Skeletal muscle tissue (tissue), 4 donors: Measurements from ENCODE around the gene C1QL1. TPM values are rescaled to one million over a fixed set of nuclear protein-coding genes. Genes with fewer than 3 reads are reported as not detected.

Source experiments
- H3K27ac ChIP-seq: one replicate; pipeline ENCODE4 v1.7.0; 2013; ENCODE audit warnings: mild to moderate bottlenecking, low read depth, low read length, inconsistent platforms
- H3K27me3 ChIP-seq, 3 donors: one replicate each; pipeline ENCODE4 v1.7.0; 2013; ENCODE audit warnings: low read length in 3 of 3; ENCODE audit not compliant: control insufficient read depth in 3 of 3, insufficient read depth in 3 of 3
- H3K36me3 ChIP-seq, 3 donors: one replicate each; pipeline ENCODE4 v1.7.0; 2013; ENCODE audit warnings: low read length in 3 of 3; ENCODE audit not compliant: control insufficient read depth in 3 of 3, insufficient read depth in 3 of 3
- H3K4me1 ChIP-seq, 3 donors: one replicate each; pipeline ENCODE4 v1.7.0; 2013; ENCODE audit warnings: low read length in 3 of 3, mild to moderate bottlenecking in 3 of 3; ENCODE audit not compliant: control insufficient read depth in 3 of 3, insufficient read depth in 3 of 3
- H3K4me3 ChIP-seq, 3 donors: one replicate each; pipeline ENCODE4 v1.7.0; 2013; ENCODE audit warnings: low read length in 3 of 3
- H3K9ac ChIP-seq, 3 donors: one replicate each; pipeline ENCODE4 v1.7.0; 2013; ENCODE audit warnings: low read length in 3 of 3, mild to moderate bottlenecking in 3 of 3, moderate library complexity in 2 of 3, low read depth in 1 of 3
- H3K9me3 ChIP-seq, 3 donors: one replicate each; pipeline ENCODE4 v1.7.0; 2013; ENCODE audit warnings: low read length in 3 of 3; ENCODE audit not compliant: control insufficient read depth in 3 of 3
- total RNA-seq: library from RNA; depleted of rRNA; stranded (reverse); fragments of >200 nt; gene quantifications from one replicate; pipeline ENCODE4 v1.2.3, GENCODE V29; 2014
- donor health status: Osteomylitis.

C1QL1 gene
- total RNA-seq, 1 donor from 2014 or later = 1.0 TPM

DNA sequence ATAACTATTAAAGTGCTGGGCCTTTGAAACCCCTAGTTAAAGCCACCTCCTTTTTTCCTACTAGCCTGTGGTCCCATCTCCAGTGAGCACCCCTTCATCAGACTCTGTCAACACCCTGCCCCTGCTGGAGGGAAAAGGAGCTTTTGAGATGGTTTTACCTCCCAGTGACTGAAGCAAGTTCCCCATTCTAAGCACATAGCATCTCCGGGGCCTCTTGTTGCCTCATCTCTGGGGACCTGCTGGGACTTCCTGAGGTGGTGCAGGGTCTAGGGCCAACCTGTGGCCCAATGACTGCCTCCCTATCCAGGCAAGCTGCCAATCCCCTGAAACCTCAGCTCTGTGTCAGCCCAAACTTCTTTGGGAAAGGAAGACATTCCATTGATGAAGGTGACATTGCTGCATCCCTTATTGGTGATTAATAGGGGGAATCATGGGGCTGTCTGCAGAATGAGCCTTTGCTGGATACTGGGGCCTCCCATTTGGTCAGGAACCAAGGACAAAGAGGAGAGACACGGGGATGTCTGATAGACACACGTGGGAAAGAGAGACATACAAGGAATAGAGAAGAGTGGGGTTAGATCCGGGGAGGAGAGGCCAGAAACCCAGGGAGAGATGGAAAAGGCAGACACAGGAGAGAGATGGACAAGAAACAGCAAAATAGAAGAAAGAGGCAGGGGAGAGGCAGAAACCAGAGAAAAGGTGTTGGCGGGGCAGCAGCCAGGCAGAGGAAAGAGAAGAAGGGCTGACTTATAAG is 2.4 kb downstream of the C1QL1 start:
- H3K4me3 ChIP-seq = no peak overlapping the region
- H3K9ac ChIP-seq = no peak overlapping the region
- peaks cover 11 to 22% (median 22%) of the 10 kb centered on the region in 3 donors for H3K4me1 ChIP-seq
- H3K27me3 ChIP-seq = peaks cover 57 to 76% (median 59%) of the 10 kb centered on the region in 3 donors
- H3K36me3 ChIP-seq = no peaks in the 10 kb centered on the region
- H3K27ac ChIP-seq = no peak overlapping the region
- H3K9me3 ChIP-seq = no peaks in the 10 kb centered on the region

DNA sequence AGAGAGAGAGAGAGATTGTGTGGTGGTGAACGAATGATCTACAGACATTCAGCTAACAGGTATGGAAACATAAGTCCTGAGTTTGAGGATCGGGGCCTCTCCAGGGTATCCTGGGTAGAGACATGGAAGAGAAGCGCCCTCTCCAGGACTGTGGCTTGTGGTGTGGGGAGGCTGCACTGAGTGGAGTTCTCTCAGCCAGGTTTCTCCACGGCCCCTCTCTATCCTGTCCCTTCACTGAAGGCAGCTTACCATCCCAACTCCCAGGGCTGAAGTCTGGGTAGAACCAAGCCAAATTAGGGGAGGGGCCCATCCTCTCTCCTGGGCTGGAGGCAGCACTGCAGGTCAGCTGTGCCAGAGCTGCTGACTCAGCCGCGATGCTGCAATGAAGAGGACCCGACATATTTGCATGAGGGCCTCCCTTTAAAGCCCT is 6.2 kb downstream of the C1QL1 start:
- Histone ChIP-seq H3K4me3 (no peak overlapping the region), H3K9me3 (no peaks in the 10 kb centered on the region), H3K27ac (no peak overlapping the region), H3K36me3 (no peaks in the 10 kb centered on the region), H3K4me1 (peaks cover 2 to 5% (median 3%) of the 10 kb centered on the region in 3 donors), H3K9ac (no peak overlapping the region), H3K27me3 (peaks cover 55 to 68% (median 59%) of the 10 kb centered on the region in 3 donors)

DNA sequence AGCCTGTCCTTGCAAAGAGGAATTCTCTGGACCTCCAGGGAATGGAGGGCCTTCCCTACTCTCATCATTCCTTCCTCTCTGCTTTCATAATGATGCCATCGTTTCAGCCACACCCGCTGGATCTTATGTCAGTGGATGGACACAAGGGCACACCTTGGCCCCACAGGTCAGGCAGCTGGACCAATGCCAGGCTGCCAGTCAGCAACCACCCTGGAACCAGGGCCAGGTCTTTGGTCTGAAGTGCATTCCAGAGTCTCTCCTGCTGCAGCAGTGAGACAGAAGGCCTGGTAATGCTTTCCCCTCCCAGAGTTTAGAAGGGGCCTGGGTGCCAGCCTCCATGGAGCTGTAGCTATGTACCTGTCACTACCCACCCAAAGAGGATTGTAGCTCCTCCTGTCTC is 7.4 kb downstream of the C1QL1 start:
- Histone ChIP-seq H3K4me3 (no peak overlapping the region), H3K27ac (no peak overlapping the region), H3K4me1 (peaks cover 0 to 2% (median 0%) of the 10 kb centered on the region in 3 donors), H3K36me3 (no peaks in the 10 kb centered on the region), H3K9ac (no peak overlapping the region), H3K27me3 (peaks cover 53 to 66% (median 53%) of the 10 kb centered on the region in 3 donors), H3K9me3 (no peaks in the 10 kb centered on the region)

DNA sequence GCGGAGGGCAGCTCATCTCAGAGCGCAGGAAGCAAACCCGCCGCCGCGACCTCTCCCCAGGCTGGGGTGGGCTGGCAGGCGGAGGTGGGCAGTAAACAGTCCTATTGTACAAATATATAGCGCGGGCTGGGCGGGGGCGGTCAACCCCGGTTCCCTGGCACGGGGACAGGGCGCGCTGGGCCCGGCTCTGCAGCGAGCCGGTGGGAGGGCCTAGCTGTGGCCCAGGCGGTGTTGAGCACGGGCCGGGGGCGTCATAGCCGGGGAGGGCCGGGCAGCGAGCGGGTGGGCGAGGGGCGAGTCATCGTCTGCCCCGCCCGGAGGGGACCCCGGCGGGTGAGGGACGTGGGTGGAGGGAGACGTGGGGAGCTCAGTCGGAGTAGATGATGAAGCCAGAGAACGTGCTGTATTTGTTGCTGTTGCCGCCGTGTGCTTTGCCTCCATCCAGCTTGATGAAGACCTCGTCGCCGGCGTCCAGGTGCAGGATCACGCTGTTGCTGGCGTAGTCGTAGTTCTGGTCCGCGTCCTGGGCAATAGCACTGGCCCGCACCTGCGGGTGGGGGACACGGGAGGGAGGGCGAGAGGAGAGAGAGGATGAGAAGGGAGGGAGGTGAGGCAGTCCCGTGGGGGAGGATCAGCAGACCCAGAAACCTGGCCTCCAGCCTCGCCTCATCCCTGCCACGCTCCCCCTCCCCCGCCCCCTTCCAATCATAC is 8.1 kb downstream of the C1QL1 start:
- no peak overlapping the region for H3K9ac ChIP-seq
- peaks cover 47 to 65% (median 50%) of the 10 kb centered on the region in 3 donors for H3K27me3 ChIP-seq
- no peak overlapping the region for H3K27ac ChIP-seq
- H3K4me3 ChIP-seq = no peak overlapping the region
- H3K4me1 ChIP-seq = peaks cover 0 to 2% (median 0%) of the 10 kb centered on the region in 3 donors
- no peaks in the 10 kb centered on the region for H3K36me3 ChIP-seq
- H3K9me3 ChIP-seq = no peaks in the 10 kb centered on the region

DNA sequence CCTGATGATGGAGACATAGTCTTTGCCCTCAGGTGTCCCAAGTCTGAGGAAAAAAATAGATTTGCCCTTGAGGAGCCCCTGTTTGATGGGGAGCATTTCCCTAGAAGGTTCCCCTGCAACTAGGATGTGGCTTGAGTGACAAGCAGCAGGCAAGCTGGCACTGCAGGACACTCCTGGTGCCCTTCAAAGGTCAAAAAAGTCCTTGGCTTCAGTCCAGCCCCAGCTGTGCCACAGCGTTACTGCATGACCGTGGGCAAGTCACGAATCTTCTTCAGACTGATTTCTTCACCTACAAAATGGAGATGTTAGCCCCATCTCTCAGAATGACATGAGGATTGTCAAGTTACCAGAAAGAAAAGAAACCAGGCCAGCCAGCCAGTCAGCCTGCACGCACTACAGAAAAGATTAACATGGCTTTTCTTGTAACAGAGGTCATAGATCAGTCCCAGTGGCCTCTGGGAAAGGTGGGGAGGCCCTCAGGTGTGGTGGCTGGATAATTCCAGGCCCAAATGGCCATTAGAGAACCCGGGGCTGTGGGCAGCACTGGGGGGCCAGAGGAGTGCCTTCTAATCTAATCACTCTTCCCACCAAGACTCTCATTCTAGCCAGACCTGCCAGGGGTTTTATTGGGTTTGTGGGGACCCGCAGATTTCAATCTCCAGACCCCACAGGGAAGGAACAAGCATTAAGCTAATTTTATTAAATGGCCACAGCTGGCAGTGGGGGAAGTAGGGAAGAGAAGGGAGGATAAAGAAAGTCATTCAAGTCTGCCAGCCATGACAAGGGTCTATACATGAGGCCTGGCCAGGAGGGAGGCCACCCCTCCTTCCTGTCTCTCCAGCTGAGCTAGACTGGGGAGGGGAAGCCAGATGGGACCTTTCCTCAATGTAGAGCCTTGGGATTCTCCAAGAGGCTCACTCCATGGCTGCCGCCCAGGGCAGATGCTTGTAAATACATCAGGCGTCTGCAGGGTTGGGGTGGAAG is 10.8 kb downstream of the C1QL1 start:
- Histone ChIP-seq H3K27me3 (peaks cover 31 to 45% (median 32%) of the 10 kb centered on the region in 3 donors), H3K4me1 (peaks cover 0 to 2% (median 0%) of the 10 kb centered on the region in 3 donors), H3K9me3 (no peaks in the 10 kb centered on the region), H3K9ac (no peak overlapping the region), H3K36me3 (no peaks in the 10 kb centered on the region), H3K4me3 (no peak overlapping the region), H3K27ac (no peak overlapping the region)

DNA sequence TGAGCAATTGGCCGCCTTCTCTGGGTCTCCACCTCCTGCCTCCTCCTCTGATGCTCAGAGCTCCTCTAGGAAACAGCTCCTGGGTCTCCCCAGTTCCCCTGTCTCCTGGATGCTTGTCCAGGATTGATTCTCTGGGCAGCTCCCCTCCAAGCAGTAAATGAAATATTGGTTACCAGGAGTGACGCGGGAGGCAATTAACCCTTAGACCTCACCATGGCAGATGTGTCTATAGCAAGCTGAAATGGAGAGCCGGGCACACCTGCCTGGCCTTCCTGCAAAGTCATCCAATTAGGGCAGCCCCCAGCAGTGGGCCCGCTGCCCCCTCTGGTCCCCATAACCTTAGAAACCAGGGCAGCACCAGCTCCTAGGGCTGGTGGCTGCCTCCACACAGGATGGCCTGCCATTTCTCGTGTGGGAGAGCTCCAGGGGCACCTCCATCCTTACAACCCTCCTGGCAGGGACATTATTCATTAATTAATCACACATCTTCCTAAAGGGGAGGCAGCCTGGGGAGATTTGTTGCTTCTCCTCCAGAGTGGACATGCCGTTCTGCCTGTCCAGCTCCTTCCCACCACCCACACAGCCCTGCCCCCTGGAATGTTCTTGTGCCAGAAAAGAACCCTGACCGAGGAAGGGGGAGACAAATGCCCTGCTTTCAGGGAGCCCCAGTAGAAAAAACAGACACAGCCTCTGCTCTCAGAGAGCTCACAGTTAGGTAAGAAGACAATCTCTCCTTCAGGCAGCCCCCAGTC is 12.3 kb downstream of the C1QL1 start:
- Histone ChIP-seq H3K36me3 (no peaks in the 10 kb centered on the region), H3K9me3 (no peaks in the 10 kb centered on the region), H3K9ac (no peak overlapping the region), H3K27ac (no peak overlapping the region), H3K4me1 (peaks cover 0 to 2% (median 0%) of the 10 kb centered on the region in 3 donors), H3K4me3 (no peak overlapping the region), H3K27me3 (peaks cover 26 to 42% (median 27%) of the 10 kb centered on the region in 3 donors)

DNA sequence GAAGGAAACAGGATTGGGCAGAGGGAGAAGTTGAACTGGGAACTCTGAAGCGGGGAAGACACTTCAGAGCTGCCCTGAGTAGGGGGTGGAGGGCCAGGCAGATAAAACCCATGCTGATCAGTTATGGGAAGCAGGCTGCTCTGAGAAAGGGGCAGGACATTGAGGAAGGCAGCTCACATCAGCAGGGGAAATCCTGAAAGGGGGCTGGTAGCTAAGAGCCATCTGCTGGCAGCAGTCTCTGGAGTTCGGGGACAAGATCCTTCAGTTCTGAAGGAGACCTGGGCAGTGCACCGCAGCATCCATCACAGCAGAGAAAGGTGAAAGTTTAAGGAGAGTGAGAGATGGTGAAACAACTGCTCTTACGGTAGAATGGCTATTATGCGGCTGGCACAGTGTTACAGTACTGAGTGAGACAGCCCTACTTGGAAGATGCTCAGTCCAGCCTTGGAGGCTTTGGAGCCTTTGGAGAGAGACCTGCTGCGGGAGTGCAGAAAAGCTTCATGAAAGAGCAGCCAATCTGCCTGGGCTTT is 15.1 kb downstream of the C1QL1 start:
- H3K27ac ChIP-seq = no peak overlapping the region
- H3K27me3 ChIP-seq = peaks cover 10 to 25% (median 11%) of the 10 kb centered on the region in 3 donors
- no peak overlapping the region for H3K9ac ChIP-seq
- H3K36me3 ChIP-seq = no peaks in the 10 kb centered on the region
- no peak overlapping the region for H3K4me3 ChIP-seq
- peaks cover 2 to 4% (median 4%) of the 10 kb centered on the region in 3 donors for H3K4me1 ChIP-seq
- H3K9me3 ChIP-seq = no peaks in the 10 kb centered on the region

DNA sequence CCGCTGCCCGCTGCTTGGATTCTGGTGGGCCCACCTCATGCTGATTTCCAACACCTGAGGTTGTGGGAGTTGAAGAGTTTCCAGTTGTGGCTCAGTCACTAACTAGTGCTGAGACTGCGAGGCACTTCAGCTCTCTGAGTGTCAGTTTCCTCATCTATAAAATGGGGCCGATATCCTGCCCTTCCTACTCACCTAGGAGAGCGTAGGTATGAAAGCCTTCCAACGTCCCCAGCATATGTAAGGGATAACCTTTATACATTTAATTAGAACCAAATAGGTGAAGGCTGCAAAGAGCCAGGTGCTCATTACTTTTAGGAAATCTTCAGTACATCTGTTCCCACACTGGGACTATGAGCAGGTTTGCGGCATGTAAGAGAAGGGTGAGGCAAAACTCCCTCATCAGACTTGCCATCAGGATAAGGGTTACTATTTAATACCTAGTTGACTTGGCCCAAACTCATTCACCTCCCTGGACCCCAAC is 19.7 kb downstream of the C1QL1 start:
- H3K27ac ChIP-seq = no peak overlapping the region
- H3K9ac ChIP-seq = peak overlapping the region in 2 of 3 donors; percentile 78 to 84
- no peaks in the 10 kb centered on the region for H3K9me3 ChIP-seq
- H3K4me1 ChIP-seq = peaks cover 11 to 13% (median 12%) of the 10 kb centered on the region in 3 donors
- H3K36me3 ChIP-seq = no peaks in the 10 kb centered on the region
- peak overlapping the region; percentile 82 to 95 (median 91) for H3K4me3 ChIP-seq
- peaks cover 0 to 6% (median 0%) of the 10 kb centered on the region in 3 donors for H3K27me3 ChIP-seq
